Right lobe of liver (tissue), 6 donors: ENCODE measurements around the gene CPED1. TPM values are rescaled to one million over a fixed set of nuclear protein-coding genes. Genes with fewer than 3 reads are reported as not detected.

Experiments used
- ATAC-seq, 4 donors: fragments of 200-7000 bp; cut with Tn5 transposase; one replicate each; pipeline ENCODE4 v1.9.1; 2020; ENCODE audit warnings: mild to moderate bottlenecking in 4 of 4, moderate library complexity in 4 of 4
- DNase-seq, 3 donors: peaks; one replicate each; pipeline ENCODE4 v3.0.0-alpha.2; 2020
- H3K27ac ChIP-seq, 3 donors: fragments of 200-600 bp; one replicate each; pipeline ENCODE4 v1.8.0; 2022
- H3K27me3 ChIP-seq, 2 donors: fragments of 200-600 bp; one replicate each; pipeline ENCODE4 v1.8.0; 2022
- H3K36me3 ChIP-seq, 4 donors: fragments of 200-600 bp; sonication (generic) in 1 of 4; one replicate each; pipeline versions ENCODE4 v1.5.1 to v1.8.0; 2017 to 2022; ENCODE audit warnings: control low read depth in 1 of 4
- H3K4me1 ChIP-seq, 4 donors: fragments of 200-600 bp; sonication (generic) in 1 of 4; one replicate each; pipeline versions ENCODE4 v1.5.1 to v1.8.0; 2017 to 2022; ENCODE audit warnings: control low read depth in 1 of 4
- H3K4me3 ChIP-seq, 3 donors: fragments of 200-600 bp; one replicate each; pipeline ENCODE4 v1.8.0; 2022
- H3K9me3 ChIP-seq, 4 donors: fragments of 200-600 bp; sonication (generic) in 1 of 4; one replicate each; pipeline versions ENCODE4 v1.5.1 to v1.8.0; 2017 to 2022; ENCODE audit warnings: control low read depth in 1 of 4
- POLR2A ChIP-seq: fragments of 450-650 bp; IDR thresholded peaks from one replicate; pipeline ENCODE4 v1.6.1; 2017; ENCODE audit warnings: antibody characterized with exemption, mild to moderate bottlenecking
- WGBS: methylation state at CpG from one replicate; pipeline ENCODE4 v1.1.6; 2018; ENCODE audit warnings: low coverage, low lambda C conversion rate; ENCODE audit not compliant: insufficient coverage; ENCODE audit errors: missing lambda C conversion rate; 5-methylcytosine and 5-hydroxymethylcytosine counted together
- intact Hi-C, 2 donors: fragments of 100-400 bp; cut with DNase I; formaldehyde crosslinking; loops; one replicate each; pipeline versions ENCODE4 v1.11.2 to v1.14.1; 2022
- total RNA-seq, 6 experiments: library from RNA; depleted of rRNA in 2 of 6; stranded (reverse); fragments of >200 nt in 2 of 6; fragmentation: NEBNext Ultra II Directional in 3 of 6; extraction: Animal tissue kit (Norgen Biotek cat#: 25700) in 3 of 6; gene quantifications; one replicate each; pipeline versions ENCODE4 v1.1.0 to v1.2.4, GENCODE V29; 2016 to 2023
- TF ChIP-seq, protein P1 (sequence below), 4 donors: fragments of 200-600 bp in 3 of 4; fragments of 450-650 bp in 1 of 4; IDR thresholded peaks; one replicate each; pipeline versions ENCODE4 v1.5.1 to v1.8.0; 2016 to 2022; ENCODE audit warnings: antibody characterized with exemption in 4 of 4, mild to moderate bottlenecking in 2 of 4
- donor health status: DM: no; HTN: yes; CAD: no.
- donor health status: DM: no; HTN: no; CAD: no.
- donor health status: DM: no; HTN: no; CAD: no.
- donor health status: DM: no; HTN: yes; CAD: no.
- donor health status: DM: no; HTN: yes; CAD: no.

The CPED1 gene
- total RNA-seq, 6 experiments from 2014 or later = 24.3 to 45.8 (median 34.9) TPM

DNA sequence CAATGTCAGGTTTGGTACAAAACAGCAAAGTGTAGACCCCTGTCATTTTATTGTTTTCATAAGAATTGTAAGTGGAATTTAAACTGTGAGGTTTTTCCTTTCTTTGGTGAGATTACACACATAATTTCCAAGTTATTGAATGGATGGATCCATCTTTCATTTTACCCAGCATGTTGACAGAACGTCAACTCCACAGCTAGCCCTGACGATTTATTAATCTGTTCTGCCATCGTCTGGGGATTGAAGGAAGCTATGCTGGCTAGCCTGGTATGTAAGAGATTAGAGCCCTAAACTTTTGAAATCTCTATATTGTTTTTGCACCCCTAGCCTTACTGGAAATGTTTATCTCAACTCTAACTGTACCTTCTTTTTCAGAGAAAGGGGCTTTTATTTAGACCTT lies 348.9 kb downstream of the CPED1 start:
- peaks cover under 1 to 13% of the 10 kb centered on the region in 2 donors for H3K27me3 ChIP-seq
- peaks cover 0 to 3% (median 0%) of the 10 kb centered on the region in 4 donors for H3K4me1 ChIP-seq
- DNase-seq (no peak), ATAC-seq (peak; percentile 61 to 85 (median 70))
- no peak overlapping the region for H3K4me3 ChIP-seq
- no peaks in the 10 kb centered on the region for H3K9me3 ChIP-seq
- WGBS = 8% methylated on average over 3 of the region's 3 CpGs
- no peak for TF ChIP-seq POLR2A
- TF ChIP-seq, protein P1, sequence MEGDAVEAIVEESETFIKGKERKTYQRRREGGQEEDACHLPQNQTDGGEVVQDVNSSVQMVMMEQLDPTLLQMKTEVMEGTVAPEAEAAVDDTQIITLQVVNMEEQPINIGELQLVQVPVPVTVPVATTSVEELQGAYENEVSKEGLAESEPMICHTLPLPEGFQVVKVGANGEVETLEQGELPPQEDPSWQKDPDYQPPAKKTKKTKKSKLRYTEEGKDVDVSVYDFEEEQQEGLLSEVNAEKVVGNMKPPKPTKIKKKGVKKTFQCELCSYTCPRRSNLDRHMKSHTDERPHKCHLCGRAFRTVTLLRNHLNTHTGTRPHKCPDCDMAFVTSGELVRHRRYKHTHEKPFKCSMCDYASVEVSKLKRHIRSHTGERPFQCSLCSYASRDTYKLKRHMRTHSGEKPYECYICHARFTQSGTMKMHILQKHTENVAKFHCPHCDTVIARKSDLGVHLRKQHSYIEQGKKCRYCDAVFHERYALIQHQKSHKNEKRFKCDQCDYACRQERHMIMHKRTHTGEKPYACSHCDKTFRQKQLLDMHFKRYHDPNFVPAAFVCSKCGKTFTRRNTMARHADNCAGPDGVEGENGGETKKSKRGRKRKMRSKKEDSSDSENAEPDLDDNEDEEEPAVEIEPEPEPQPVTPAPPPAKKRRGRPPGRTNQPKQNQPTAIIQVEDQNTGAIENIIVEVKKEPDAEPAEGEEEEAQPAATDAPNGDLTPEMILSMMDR (IDR thresholded peaks at IDR 0.05) = peak; percentile 33 to 42 (median 38)
- no peaks in the 10 kb centered on the region for H3K36me3 ChIP-seq
- no peak overlapping the region for H3K27ac ChIP-seq
- intact Hi-C loops = no loop called here

DNA sequence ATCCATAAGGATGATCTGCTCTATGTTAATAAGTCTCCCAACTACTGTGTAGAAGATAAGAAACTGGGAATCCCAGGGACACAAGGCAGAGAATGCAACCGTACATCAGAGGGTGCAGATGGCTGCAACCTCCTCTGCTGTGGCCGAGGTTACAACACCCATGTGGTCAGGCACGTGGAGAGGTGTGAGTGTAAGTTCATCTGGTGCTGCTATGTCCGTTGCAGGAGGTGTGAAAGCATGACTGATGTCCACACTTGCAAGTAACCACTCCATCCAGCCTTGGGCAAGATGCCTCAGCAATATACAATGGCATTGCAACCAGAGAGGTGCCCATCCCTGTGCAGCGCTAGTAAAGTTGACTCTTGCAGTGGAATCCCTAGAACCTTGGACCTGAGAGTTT lies 350.6 kb downstream of the CPED1 start:
- Histone ChIP-seq H3K4me1 (peaks cover 0 to 12% (median 2%) of the 10 kb centered on the region in 4 donors), H3K27ac (no peak overlapping the region), H3K9me3 (no peaks in the 10 kb centered on the region), H3K4me3 (no peak overlapping the region), H3K36me3 (no peaks in the 10 kb centered on the region), H3K27me3 (peaks cover 0 to 1% of the 10 kb centered on the region in 2 donors)
- intact Hi-C loops = no loop called here
- TF ChIP-seq POLR2A = no peak
- TF ChIP-seq, protein P1 (IDR thresholded peaks at IDR 0.05) = no peak
- DNase-seq (no peak), ATAC-seq (no peak)
- WGBS = 25% methylated on average over 2 of the region's 5 CpGs

DNA sequence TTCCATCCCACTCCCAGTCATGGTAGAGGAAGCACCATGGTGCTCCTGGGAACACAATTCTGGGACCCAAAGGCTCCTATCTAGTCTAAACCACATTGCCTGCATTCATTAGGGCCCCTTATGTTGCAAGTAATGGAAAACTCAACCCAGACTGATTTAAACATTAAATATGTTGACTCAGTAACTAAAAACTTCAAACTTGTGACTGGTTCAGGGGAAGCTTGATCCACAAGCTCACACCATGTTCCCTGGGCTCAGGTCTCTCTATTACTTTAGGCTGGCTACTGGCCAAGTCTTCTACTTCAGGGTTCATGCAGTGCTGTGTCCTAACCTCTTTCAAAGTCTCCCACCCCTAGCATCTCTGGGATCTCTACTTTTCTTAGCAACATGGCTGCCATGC lies 353.4 kb downstream of the CPED1 start:
- DNase-seq (no peak), ATAC-seq (no peak)
- intact Hi-C loops = no loop called here
- H3K27me3 ChIP-seq = no peaks in the 10 kb centered on the region
- no peaks in the 10 kb centered on the region for H3K9me3 ChIP-seq
- H3K27ac ChIP-seq = no peak overlapping the region
- TF ChIP-seq, protein P1 (IDR thresholded peaks at IDR 0.05) = no peak
- no peak for TF ChIP-seq POLR2A
- no peak overlapping the region for H3K4me3 ChIP-seq
- H3K36me3 ChIP-seq = no peaks in the 10 kb centered on the region
- H3K4me1 ChIP-seq = peaks cover 0 to 12% (median 2%) of the 10 kb centered on the region in 4 donors

DNA sequence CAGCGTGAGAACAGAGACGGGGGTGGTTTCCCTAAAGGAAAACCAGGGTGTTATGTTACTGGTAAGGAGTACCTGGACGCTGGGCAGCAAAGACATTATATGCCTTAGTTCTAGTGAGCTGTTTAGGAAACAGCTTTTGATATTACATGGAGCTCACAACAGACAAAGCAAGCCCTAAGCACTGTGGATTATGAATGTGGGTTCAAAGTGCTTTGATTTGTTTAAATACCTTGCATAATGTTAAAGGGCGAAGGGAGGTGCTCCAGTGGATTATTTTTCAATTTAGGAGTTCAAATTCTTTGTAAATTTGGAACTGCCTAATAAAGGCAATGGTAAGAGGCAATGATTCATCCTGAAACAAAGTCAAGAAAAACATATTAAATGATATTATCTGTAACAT lies 354.1 kb downstream of the CPED1 start:
- Histone ChIP-seq H3K4me1 (peaks cover 0 to 12% (median 2%) of the 10 kb centered on the region in 4 donors), H3K27me3 (no peaks in the 10 kb centered on the region), H3K27ac (no peak overlapping the region), H3K36me3 (no peaks in the 10 kb centered on the region), H3K4me3 (no peak overlapping the region), H3K9me3 (no peaks in the 10 kb centered on the region)
- peak; percentile 71 to 79 (median 78) for ATAC-seq
- no peak for DNase-seq
- TF ChIP-seq, protein P1 (IDR thresholded peaks at IDR 0.05) = no peak
- TF ChIP-seq POLR2A = no peak
- WGBS = 70% methylated on average over 3 of the region's 4 CpGs
- intact Hi-C loops = no loop called here

DNA sequence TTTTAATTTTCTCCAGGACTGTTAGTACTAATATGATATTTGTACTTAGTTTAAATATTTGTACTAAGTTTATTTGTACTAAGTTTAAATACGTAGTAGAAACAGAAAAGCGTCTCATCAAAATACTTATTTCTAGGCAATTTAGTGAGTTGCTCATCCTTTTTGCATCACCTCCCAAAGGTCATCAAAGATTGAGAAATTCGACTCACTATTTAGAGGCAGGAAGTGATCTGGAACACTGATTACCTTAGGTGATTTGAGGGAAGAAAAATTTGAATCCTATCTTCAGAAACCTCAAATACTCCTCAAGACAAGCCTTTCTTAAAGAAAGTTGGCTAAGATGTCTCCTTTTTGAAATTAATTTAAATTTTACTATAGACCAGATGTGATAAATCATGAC lies 354.8 kb downstream of the CPED1 start:
- no peaks in the 10 kb centered on the region for H3K27me3 ChIP-seq
- intact Hi-C loops = no loop called here
- 33% methylated on average over 3 of the region's 3 CpGs for WGBS
- peak; percentile 32 to 79 (median 66) for ATAC-seq
- no peak for DNase-seq
- no peaks in the 10 kb centered on the region for H3K36me3 ChIP-seq
- no peak for TF ChIP-seq POLR2A
- peaks cover 0 to 12% (median 2%) of the 10 kb centered on the region in 4 donors for H3K4me1 ChIP-seq
- no peak overlapping the region for H3K27ac ChIP-seq
- no peaks in the 10 kb centered on the region for H3K9me3 ChIP-seq
- no peak overlapping the region for H3K4me3 ChIP-seq
